Epithelial cell of proximal tubule (primary cell): ENCODE data around the gene TBC1D32. TPM values are rescaled to one million over a fixed set of nuclear protein-coding genes. Genes with fewer than 3 reads are reported as not detected.
A peak's percentile ranks its signal among the peaks of the same experiment; 100 is the strongest.

ENCODE experiments used
- DNase-seq: peaks from one replicate; pipeline ENCODE4 v3.0.0-alpha.2; 2011; ENCODE audit warnings: low read depth
- H3K4me3 ChIP-seq: 2 replicates; pipeline ENCODE4 v1.5.1; 2011; ENCODE audit warnings: low read depth, mild to moderate bottlenecking, low read length
- total RNA-seq: library from RNA; depleted of rRNA; stranded (reverse); fragments of >200 nt; gene quantifications from 2 replicates; pipeline ENCODE4 v1.2.3, GENCODE V29; 2015
- TF ChIP-seq, protein P1 (sequence below): conservative IDR thresholded peaks from 2 replicates; pipeline ENCODE4 v1.5.1; 2012; ENCODE audit warnings: low read depth, mild to moderate bottlenecking, low read length

TBC1D32 gene
- total RNA-seq, 1 donor from 2014 or later, result 4.1 TPM

DNA sequence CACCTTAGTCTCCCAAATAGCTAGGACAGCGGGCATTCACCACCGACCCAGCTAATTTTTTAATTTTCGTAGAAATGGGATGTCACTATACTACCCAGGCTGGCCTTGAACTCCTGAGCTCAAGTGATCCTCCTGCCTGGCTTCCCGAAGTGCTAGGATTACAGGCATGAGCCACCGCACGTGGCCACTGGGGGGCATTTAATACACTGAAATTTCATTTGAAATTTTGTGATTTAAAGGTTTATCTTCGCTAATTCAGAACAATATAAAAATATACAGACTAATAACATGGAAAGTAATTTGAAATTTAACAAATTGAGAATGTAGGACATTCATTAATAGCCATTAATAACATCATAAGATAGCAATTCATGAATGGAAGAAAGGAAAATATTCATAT lies 20.5 kb upstream of the TBC1D32 start:
- no peak overlapping the region for H3K4me3 ChIP-seq
- no peak for DNase-seq
- TF ChIP-seq, protein P1, sequence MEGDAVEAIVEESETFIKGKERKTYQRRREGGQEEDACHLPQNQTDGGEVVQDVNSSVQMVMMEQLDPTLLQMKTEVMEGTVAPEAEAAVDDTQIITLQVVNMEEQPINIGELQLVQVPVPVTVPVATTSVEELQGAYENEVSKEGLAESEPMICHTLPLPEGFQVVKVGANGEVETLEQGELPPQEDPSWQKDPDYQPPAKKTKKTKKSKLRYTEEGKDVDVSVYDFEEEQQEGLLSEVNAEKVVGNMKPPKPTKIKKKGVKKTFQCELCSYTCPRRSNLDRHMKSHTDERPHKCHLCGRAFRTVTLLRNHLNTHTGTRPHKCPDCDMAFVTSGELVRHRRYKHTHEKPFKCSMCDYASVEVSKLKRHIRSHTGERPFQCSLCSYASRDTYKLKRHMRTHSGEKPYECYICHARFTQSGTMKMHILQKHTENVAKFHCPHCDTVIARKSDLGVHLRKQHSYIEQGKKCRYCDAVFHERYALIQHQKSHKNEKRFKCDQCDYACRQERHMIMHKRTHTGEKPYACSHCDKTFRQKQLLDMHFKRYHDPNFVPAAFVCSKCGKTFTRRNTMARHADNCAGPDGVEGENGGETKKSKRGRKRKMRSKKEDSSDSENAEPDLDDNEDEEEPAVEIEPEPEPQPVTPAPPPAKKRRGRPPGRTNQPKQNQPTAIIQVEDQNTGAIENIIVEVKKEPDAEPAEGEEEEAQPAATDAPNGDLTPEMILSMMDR, result peak; percentile 45

- DNase-seq, result no peak
- H3K4me3 ChIP-seq, result no peak overlapping the region
- TF ChIP-seq, protein P1, result no peak
These were observed 18.7 kb upstream of the TBC1D32 start for GRCh38 chr6:121352941-121353340.

GRCh38 chr6:121351916-121352315 lies 17.6 kb upstream of the TBC1D32 start:
- no peak for DNase-seq
- no peak overlapping the region for H3K4me3 ChIP-seq
- TF ChIP-seq, protein P1, result no peak

GRCh38 chr6:121349596-121349995 lies 15.3 kb upstream of the TBC1D32 start:
- no peak for DNase-seq
- H3K4me3 ChIP-seq, result no peak overlapping the region
- TF ChIP-seq, protein P1, result no peak

DNA sequence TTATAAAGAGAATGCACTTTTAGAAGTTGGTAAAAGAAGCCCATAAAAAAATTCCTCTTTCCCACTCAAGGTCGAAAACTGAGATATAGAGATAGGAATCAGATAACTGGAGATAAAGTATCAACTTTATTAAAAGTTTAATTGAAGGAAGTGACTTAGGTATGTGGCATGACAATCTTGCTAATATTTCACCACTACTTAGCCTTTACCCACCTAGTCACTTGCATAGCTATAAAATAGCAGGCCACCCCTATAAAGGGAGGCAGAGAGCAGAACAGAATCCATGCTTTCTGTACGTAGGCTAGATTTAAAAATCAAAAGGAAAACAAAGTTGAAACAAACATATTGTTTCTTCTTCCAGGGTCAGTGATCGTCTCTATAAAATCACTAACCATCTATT lies 13.2 kb upstream of the TBC1D32 start:
- DNase-seq, result no peak
- no peak overlapping the region for H3K4me3 ChIP-seq
- TF ChIP-seq, protein P1, result no peak

- H3K4me3 ChIP-seq, result no peak overlapping the region
- TF ChIP-seq, protein P1, result no peak
These were observed 10.3 kb upstream of the TBC1D32 start for GRCh38 chr6:121344539-121344938.

DNA sequence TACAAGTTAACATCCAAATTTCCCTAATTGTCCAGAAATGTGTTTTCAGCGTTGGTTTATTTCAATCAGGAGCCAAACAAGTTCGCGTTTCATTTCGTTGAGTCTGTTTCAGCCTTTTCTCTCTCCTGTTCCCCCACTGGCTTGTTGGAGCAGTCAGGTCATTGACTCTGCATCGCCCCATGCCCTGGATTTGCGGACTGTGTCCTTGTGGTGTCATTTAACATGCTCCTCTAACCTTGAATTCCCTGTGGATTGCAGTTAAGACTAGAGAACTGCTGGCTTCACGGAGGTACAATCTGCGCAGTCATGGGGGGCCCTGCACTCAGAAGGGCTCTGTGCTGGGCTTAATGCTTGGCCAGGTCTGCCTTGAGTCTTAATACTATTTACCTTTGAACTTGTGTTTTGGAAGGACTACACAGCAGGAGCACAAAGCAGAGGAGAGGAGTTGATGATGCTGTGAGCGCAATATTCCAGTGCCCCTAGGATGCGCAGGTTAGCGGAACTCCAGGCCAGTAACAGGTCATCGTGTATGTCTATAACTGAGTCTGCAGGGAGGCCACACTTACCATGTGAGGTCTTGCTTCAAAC lies 5.5 kb upstream of the TBC1D32 start:
- no peak overlapping the region for H3K4me3 ChIP-seq
- no peak for DNase-seq
- TF ChIP-seq, protein P1, result no peak

More at GRCh38 chr6:121344539-121344938, 10.3 kb upstream of the TBC1D32 start:
- DNase-seq, result no peak
